Activated naive CD4-positive, alpha-beta T cell treated with anti-CD3 and anti-CD28 coated beads, Interleukin-2, amount 50 U/mL, for 24 hours (primary cell): ENCODE results near the gene AGAP3.

Experiments used
- H3K27ac Mint-ChIP-seq: one replicate; pipeline ENCODE4 v1.8.0; 2021; ENCODE audit warnings: mild to moderate bottlenecking, mixed read lengths
- H3K27me3 Mint-ChIP-seq: one replicate; pipeline ENCODE4 v1.8.0; 2021; ENCODE audit warnings: mixed read lengths
- H3K36me3 Mint-ChIP-seq: one replicate; pipeline ENCODE4 v1.8.0; 2021; ENCODE audit warnings: mixed read lengths
- H3K4me1 Mint-ChIP-seq: one replicate; pipeline ENCODE4 v1.8.0; 2021; ENCODE audit warnings: mixed read lengths
- H3K4me3 Mint-ChIP-seq: one replicate; pipeline ENCODE4 v1.8.0; 2021; ENCODE audit warnings: mild to moderate bottlenecking, mixed read lengths
- H3K9me3 Mint-ChIP-seq: one replicate; pipeline ENCODE4 v1.8.0; 2021; ENCODE audit warnings: mixed read lengths

Gene AGAP3

DNA sequence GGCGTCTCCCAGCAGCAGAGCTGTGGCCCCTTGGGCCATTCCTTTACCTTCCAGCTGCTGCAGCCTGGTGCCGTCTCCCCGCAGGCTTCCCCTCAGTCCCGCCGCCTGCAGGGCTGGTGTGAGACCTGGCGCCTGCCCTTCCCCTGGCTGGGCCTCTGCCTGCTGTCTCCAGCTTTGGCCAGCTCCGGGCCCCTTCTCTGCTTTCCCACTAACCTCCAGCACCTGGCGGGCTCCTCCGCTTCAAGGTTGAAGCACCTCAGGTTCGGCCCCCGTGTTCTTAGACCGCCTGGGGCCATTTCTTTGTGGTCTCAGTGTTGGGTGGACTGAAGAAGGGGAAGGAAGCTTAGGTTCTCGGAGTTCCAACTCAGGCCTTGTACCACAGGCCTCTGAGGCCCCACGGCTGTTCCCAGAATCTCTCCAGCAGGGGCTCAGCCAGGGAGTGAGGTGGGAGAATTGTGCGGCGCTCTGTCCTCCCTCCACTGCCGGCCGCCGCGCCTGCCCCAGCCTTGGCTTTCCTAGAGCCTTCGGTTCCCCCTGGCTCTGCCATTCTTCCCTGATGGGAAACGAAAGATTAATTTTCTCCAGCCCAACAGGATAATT is 50.9 kb downstream of the AGAP3 start:
- Mint-ChIP-seq H3K9me3 (no peaks in the 10 kb centered on the region), H3K27ac (no peak overlapping the region), H3K36me3 (peaks cover 3% of the 10 kb centered on the region), H3K4me1 (no peaks in the 10 kb centered on the region), H3K4me3 (no peak overlapping the region), H3K27me3 (no peaks in the 10 kb centered on the region)

DNA sequence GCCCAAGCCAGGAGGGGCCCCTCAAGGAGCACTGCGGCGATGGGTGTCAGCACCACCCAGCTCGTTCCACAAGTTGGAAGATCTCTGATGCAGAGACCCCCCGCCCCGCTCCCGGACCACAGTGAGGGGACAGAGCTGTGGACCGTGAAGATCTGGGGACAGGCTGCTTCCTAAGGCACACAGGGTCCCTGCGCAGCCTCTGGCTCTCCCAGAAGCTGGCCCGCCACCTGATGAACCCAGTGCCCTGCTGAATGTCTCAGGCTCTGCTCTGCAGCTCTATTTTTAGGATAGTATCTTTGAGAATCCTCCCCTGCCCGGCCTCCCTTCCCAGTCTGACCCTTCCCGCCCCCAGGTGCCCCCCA is 51.5 kb downstream of the AGAP3 start:
- no peak overlapping the region for H3K4me3 Mint-ChIP-seq
- H3K4me1 Mint-ChIP-seq: no peaks in the 10 kb centered on the region
- no peaks in the 10 kb centered on the region for H3K27me3 Mint-ChIP-seq
- no peaks in the 10 kb centered on the region for H3K9me3 Mint-ChIP-seq
- H3K36me3 Mint-ChIP-seq: peaks cover 3% of the 10 kb centered on the region
- H3K27ac Mint-ChIP-seq: no peak overlapping the region

DNA sequence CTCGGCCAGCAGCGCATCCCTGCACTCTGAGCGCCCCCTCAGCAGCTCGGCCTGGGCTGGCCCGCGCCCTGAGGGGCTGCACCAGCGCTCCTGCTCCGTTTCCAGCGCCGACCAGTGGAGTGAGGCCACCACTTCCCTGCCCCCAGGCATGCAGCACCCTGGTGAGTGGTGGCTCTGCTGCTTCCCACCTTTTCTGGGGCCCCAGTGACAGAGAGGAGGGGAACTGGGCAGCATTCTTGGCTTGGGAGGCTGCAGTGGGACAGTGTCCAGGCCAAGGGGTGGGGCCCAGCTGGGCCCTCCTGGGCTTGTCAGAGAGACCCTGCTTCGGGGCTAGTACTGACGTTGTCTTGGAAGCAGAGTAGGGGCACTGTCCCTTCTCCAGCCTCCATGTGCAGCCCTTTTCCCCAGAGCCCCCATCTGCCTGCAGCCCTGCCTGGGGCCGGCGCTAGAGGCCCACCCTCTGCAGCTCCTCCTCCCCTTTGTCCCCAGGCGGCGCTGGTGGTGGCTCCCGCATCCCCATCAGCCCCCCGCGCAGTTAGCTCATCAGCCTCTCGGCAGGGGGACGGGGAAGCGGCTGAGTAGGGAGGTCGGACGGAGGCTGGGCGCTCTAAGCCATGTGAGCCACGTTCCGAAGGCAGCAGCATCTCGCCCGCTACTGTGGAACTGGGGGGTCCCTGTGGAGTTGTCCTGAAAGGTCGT is 52.0 kb downstream of the AGAP3 start:
- Mint-ChIP-seq H3K36me3 (peaks cover 3% of the 10 kb centered on the region), H3K27me3 (no peaks in the 10 kb centered on the region), H3K27ac (no peak overlapping the region), H3K4me1 (no peaks in the 10 kb centered on the region), H3K9me3 (no peaks in the 10 kb centered on the region), H3K4me3 (no peak overlapping the region)

DNA sequence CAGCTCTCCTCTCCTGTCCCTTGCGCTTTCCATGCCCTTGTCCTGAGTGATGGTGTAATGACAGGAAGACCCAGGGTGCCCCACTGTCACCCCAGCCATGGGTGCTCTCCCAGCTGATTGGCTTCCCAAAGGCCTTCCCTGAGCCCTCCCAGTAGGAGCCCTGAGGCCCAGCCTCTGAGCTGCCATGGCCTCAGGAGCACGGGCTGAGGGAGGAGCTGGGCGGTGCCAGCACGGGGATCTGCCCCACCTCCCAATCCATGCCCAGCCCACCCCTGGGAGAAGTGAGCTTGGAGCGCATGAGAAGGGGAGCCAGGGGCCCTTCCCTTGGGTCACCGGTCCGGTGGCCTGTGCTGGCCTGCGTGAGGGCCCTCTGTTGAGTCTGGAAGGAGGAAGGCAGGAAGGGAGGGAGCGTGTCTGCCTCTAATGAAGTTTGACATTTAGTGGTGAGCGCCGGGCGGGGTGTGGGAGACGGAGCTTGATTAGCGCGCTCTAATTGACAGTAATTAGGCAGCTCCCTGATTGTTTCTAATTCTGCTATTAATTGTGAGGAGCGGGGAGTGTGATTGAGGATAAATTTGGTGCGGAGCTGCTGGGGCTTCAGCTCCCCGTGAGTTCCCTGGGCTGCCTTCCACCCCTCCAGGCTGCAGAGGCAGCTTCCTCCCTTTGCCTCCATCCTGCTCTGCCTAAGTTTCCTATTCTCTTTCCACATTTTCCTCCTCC is 53.0 kb downstream of the AGAP3 start:
- H3K9me3 Mint-ChIP-seq: no peaks in the 10 kb centered on the region
- no peaks in the 10 kb centered on the region for H3K4me1 Mint-ChIP-seq
- no peak overlapping the region for H3K27ac Mint-ChIP-seq
- no peaks in the 10 kb centered on the region for H3K27me3 Mint-ChIP-seq
- H3K4me3 Mint-ChIP-seq: no peak overlapping the region
- H3K36me3 Mint-ChIP-seq: peaks cover 4% of the 10 kb centered on the region

DNA sequence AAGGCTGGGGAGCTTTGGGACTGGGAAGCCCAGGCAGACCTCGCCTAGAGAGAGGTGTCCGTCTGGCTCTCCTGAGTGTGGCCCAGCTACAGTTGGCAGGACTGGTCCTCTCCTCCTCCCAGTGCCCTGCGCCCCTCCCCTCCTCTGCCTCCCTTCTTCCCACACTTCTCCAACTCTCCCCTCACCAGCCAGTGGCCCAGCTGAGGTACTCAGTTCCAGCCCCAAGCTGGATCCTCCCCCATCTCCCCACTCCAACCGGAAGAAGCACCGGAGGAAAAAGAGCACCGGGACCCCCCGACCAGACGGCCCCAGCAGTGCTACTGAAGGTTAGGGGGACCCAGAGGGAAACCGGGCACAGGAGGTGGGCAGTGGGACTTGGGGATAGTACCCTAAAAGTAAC is 53.5 kb downstream of the AGAP3 start:
- no peak overlapping the region for H3K4me3 Mint-ChIP-seq
- no peaks in the 10 kb centered on the region for H3K4me1 Mint-ChIP-seq
- H3K27ac Mint-ChIP-seq: no peak overlapping the region
- no peaks in the 10 kb centered on the region for H3K9me3 Mint-ChIP-seq
- no peaks in the 10 kb centered on the region for H3K27me3 Mint-ChIP-seq
- peaks cover 4% of the 10 kb centered on the region for H3K36me3 Mint-ChIP-seq

DNA sequence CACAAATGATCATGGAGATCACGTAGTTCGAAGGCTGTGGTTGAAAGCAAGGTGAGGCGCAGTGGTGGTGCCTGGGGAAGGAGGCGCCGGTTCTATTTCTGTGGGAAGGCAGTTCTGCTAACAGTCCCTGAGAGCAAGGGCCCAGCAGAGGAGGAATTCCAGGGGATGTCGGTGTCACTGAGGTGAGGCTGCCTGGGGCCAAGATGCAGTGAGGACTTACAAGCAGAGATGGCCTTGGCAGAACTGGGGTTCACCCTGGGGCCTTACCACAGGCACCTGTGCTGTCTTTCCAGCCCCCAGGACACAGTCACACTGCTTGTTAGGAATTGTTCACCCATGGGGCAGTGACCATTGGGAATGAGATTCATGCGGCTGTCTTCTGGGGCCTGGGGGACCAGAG is 54.6 kb downstream of the AGAP3 start:
- H3K9me3 Mint-ChIP-seq: no peaks in the 10 kb centered on the region
- H3K27ac Mint-ChIP-seq: no peak overlapping the region
- no peaks in the 10 kb centered on the region for H3K4me1 Mint-ChIP-seq
- peaks cover 4% of the 10 kb centered on the region for H3K36me3 Mint-ChIP-seq
- H3K27me3 Mint-ChIP-seq: no peaks in the 10 kb centered on the region
- no peak overlapping the region for H3K4me3 Mint-ChIP-seq

DNA sequence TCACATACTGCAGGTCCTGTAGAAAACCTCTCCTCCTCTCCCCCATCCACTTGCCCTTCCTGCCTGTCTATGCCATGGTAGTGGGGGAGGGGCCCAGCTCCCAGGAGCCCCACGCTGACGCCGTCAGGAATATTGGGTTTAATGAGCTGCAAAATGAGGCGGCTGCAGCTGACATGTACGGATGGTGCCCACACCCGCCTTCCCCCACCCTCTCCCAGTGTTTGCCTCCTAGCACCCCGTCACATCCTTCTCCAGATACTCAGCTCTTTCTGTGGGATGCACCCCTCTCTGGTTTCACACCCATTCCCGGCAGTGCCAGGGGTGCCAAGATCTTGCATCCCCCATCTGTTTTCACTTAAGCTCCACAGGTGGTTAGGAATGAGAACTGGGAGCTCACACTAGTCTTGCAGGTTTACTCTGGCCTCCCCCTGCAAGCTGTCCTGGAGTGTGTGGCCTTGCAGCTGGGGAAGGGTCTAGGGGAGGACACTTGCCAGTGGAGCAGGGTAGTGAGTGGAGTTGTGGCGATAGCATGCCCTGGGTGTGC is 55.1 kb downstream of the AGAP3 start:
- no peak overlapping the region for H3K4me3 Mint-ChIP-seq
- H3K36me3 Mint-ChIP-seq: peaks cover 4% of the 10 kb centered on the region
- H3K27ac Mint-ChIP-seq: no peak overlapping the region
- no peaks in the 10 kb centered on the region for H3K27me3 Mint-ChIP-seq
- H3K9me3 Mint-ChIP-seq: no peaks in the 10 kb centered on the region
- H3K4me1 Mint-ChIP-seq: no peaks in the 10 kb centered on the region

DNA sequence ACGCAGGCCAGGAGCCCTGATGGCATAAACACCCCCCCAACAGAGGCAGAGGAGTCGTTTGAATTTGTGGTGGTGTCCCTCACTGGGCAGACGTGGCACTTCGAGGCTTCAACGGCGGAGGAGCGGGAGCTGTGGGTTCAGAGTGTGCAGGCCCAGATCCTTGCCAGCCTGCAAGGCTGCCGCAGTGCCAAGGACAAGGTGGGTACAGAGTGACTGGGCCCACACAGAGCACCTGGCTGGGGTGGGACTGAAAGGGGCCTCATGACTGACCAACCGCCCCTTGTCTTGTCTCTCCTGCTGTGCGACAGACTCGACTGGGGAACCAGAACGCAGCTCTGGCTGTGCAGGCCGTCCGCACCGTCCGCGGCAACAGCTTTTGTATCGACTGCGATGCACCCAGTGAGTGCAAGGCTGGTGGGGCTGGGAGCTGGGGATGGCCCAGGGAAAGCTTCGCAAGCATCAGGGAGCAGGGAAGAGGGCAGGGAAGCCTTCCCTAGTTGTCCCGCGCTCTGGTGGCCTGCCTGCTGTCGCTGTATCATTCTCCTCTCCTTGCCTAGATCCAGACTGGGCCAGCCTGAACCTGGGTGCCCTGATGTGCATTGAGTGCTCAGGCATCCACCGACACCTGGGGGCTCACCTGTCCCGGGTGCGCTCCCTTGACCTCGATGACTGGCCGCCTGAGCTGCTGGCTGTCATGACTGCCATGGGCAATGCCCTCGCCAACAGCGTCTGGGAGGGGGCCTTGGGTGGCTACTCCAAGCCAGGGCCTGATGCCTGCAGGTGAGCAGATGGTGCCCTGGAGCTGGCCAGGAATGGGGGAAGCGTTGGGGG is 55.8 kb downstream of the AGAP3 start:
- no peaks in the 10 kb centered on the region for H3K27me3 Mint-ChIP-seq
- H3K27ac Mint-ChIP-seq: no peak overlapping the region
- H3K36me3 Mint-ChIP-seq: peaks cover 4% of the 10 kb centered on the region
- no peak overlapping the region for H3K4me3 Mint-ChIP-seq
- H3K9me3 Mint-ChIP-seq: no peaks in the 10 kb centered on the region
- no peaks in the 10 kb centered on the region for H3K4me1 Mint-ChIP-seq

DNA sequence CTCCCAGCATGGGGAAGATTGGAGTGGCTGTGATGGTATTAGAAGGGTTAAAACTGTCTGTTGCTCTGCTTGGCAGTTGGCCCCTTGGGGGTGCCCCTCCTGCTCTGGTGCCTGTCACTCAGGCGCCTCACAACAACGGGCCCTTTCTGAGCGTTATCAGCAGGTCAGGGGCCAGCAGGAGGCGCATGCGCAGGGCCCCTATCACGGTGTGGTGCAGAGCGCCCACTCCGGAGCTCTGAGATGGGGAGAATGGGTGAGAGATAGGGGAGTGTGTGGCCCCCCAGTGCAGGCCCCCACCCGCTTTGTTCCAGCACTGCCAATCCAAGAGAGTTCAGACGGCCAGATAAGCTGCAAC is 56.4 kb downstream of the AGAP3 start:
- Mint-ChIP-seq H3K4me1 (no peaks in the 10 kb centered on the region), H3K27ac (no peak overlapping the region), H3K4me3 (no peak overlapping the region), H3K9me3 (no peaks in the 10 kb centered on the region), H3K36me3 (peaks cover 4% of the 10 kb centered on the region), H3K27me3 (no peaks in the 10 kb centered on the region)

DNA sequence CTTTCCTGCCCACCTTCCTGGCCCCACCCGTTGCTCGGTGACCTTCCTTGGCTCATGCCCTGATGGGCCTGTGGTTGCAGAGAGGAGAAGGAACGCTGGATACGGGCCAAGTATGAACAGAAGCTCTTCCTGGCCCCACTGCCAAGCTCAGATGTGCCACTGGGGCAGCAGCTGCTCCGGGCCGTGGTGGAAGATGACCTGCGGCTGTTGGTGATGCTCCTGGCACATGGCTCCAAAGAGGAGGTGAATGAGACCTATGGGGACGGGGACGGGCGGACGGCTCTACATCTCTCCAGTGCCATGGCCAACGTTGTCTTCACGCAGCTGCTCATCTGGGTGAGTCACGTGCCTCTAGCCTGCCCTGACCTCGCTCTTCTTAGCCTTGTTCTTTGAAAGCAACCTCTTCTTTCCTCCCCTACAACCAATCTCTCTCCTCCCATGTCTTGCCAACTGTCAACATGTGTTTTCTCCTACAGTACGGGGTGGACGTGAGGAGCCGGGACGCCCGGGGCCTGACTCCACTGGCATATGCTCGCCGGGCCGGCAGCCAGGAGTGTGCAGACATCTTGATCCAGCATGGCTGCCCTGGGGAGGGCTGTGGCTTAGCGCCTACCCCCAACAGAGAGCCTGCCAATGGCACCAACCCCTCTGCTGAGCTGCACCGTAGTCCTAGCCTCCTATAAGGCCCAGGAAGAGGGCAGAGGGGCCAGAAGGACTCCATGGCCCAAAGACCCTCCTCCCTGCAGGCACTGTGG is 57.2 kb downstream of the AGAP3 start:
- Mint-ChIP-seq H3K27me3 (no peaks in the 10 kb centered on the region), H3K4me3 (no peak overlapping the region), H3K9me3 (no peaks in the 10 kb centered on the region), H3K36me3 (peaks cover 4% of the 10 kb centered on the region), H3K27ac (no peak overlapping the region), H3K4me1 (no peaks in the 10 kb centered on the region)

DNA sequence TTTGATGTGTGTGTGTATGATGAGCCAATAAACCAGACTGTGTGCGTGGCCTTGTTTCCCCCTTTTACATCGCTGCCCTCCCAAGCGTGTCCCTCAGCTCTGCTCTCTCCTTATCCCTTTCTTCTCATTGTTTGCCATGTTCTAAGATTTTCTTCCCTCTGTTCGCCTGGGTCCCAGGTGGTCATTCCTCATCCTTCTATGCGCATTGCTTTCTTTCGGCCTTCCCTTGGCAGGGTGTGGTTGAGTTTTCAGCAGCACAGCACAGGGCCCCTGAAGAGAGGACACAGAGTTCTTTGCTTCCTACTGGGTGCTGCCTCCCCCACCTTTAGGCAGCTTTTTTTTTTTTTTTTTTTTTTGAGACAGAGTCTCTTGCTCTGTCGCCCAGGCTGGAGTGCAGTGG is 58.1 kb downstream of the AGAP3 start:
- H3K9me3 Mint-ChIP-seq: no peaks in the 10 kb centered on the region
- H3K27me3 Mint-ChIP-seq: peaks cover 3% of the 10 kb centered on the region
- no peak overlapping the region for H3K27ac Mint-ChIP-seq
- H3K4me1 Mint-ChIP-seq: no peaks in the 10 kb centered on the region
- H3K4me3 Mint-ChIP-seq: no peak overlapping the region
- peaks cover 3% of the 10 kb centered on the region for H3K36me3 Mint-ChIP-seq

DNA sequence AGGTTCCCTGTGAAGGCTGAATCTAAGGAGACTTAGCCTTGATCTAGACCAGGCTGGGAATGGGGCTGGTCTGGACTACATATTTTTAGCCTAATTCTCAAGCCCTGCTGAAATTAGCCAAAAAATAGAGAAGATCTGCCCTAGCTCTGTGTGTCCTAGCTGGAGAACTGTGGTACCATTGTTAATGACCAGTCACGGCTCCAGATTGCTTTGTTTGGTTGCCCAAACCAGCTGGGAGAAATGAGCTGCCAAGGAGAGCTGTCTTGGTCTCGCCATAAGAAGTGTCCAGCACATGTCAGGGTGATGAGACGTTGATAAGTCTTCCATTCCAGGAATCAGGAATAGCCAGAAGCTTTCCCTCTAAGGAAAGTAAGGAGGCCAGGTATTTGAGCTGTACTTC is 60.5 kb downstream of the AGAP3 start:
- H3K4me3 Mint-ChIP-seq: no peak overlapping the region
- peaks cover 8% of the 10 kb centered on the region for H3K27me3 Mint-ChIP-seq
- peaks cover 2% of the 10 kb centered on the region for H3K36me3 Mint-ChIP-seq
- no peaks in the 10 kb centered on the region for H3K4me1 Mint-ChIP-seq
- H3K9me3 Mint-ChIP-seq: no peaks in the 10 kb centered on the region
- no peak overlapping the region for H3K27ac Mint-ChIP-seq

DNA sequence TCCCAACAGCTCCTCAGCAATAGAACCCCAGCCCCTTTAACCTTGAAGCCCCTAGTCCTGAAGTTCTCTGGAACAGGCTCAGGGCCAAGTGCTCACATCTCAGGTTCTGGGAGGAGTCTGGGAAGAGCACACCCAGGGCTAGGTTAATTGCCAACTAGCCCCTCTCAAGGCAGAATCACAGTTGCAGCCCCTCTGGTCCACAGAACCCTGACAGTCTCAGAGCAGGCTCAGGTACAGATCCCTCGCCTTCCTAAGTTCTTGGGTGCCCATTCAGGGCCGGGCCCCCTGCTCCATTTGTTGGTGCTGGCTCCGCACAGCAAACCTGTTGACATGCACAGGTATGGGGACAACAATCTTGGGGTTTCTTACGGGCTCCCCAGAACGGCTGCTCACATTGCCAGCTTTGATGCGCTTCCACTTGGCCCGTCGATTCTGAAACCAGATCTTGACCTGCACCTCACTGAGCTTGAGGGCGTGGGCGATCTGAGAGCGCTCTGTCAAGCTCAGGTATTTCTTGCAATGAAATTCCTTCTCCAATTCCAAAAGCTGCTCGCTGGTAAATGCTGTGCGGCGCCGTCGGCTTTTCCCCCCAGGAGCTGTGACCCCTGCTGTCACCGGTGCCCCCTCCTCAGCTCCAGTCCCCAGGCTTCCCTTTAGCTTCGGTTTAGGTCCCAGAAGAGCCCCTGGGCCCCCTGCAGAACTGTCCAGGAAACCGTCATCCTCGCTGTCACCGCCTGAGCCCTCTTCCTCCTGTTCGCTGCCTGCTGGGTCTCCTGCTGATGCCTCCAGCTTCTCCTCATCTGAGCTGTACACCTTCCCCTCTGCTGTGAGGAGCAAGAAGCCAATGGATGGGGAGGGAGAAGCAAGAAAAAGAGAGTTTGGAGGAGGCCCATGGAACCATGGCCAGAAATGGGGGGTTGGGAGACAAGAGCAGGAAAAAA is 62.3 kb downstream of the AGAP3 start:
- H3K27ac Mint-ChIP-seq: no peak overlapping the region
- H3K4me3 Mint-ChIP-seq: no peak overlapping the region
- no peaks in the 10 kb centered on the region for H3K9me3 Mint-ChIP-seq
- no peaks in the 10 kb centered on the region for H3K4me1 Mint-ChIP-seq
- H3K36me3 Mint-ChIP-seq: no peaks in the 10 kb centered on the region
- peaks cover 8% of the 10 kb centered on the region for H3K27me3 Mint-ChIP-seq

DNA sequence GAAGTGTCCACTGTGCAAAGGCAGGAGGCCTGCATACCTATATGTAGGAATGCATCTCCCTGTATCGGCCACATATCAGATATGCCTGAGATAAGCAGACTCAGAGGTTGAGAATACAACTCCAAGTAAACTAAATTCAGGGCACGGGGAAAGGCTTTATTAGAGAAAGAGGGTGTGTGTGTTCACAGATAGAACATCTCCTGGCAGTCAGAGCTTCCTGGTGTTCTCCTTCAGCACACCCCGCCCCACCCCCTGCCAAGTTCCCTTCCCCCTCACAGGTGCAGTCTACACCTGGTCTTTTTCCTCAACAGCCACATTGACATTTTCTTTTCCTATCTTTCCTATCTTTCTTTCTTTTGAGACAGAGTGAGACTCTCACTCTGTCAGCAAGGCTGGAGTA is 64.1 kb downstream of the AGAP3 start:
- H3K4me3 Mint-ChIP-seq: no peak overlapping the region
- H3K9me3 Mint-ChIP-seq: no peaks in the 10 kb centered on the region
- H3K27ac Mint-ChIP-seq: no peak overlapping the region
- peaks cover 15% of the 10 kb centered on the region for H3K27me3 Mint-ChIP-seq
- no peaks in the 10 kb centered on the region for H3K36me3 Mint-ChIP-seq
- no peaks in the 10 kb centered on the region for H3K4me1 Mint-ChIP-seq
